Activated CD4-positive, CD25-positive, alpha-beta regulatory T cell treated with anti-CD3 and anti-CD28 coated beads, Interleukin-2, amount 50 U/mL, for 16 hours (primary cell): Measurements from ENCODE around the gene MRPS31.

Experiments
- DNase-seq: peaks from one replicate; pipeline ENCODE4 v3.0.0-alpha.2; 2020; ENCODE audit warnings: low read depth, low spot score

MRPS31 gene

GRCh38 chr13:40770934-40771618 is at the start of gene MRPS31:
Gene MRPS31 (minus strand): TSS chr13:40771190. CDS start chr13:40771136, 54 bp downstream.
- peak; percentile 89 for DNase-seq

- no peak for DNase-seq
Measured at GRCh38 chr13:40819797-40820315, 48.9 kb upstream of the MRPS31 start.

DNA sequence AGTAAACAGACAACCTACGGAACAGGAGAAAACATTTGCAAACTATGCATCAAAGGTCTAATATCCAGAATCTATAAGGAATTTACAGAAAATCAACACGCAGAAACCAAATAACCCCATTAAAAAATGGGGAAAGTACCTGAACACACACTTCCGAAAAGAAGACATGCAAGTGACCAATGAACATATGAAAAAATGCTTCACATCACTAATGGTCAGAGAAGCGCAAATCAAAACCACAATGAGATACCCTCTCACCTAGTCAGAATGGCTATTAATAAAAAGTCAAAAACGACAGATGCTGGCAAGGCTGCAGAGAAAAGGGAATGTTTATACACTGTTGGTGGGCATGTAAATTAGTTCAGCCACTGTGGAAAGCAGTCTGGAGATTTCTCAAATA is 47.9 kb upstream of the MRPS31 start:
- no peak for DNase-seq

GRCh38 chr13:40814803-40815202 is 43.8 kb upstream of the MRPS31 start:
- DNase-seq, result no peak

GRCh38 chr13:40813667-40814454 is 42.9 kb upstream of the MRPS31 start:
- no peak for DNase-seq

DNA sequence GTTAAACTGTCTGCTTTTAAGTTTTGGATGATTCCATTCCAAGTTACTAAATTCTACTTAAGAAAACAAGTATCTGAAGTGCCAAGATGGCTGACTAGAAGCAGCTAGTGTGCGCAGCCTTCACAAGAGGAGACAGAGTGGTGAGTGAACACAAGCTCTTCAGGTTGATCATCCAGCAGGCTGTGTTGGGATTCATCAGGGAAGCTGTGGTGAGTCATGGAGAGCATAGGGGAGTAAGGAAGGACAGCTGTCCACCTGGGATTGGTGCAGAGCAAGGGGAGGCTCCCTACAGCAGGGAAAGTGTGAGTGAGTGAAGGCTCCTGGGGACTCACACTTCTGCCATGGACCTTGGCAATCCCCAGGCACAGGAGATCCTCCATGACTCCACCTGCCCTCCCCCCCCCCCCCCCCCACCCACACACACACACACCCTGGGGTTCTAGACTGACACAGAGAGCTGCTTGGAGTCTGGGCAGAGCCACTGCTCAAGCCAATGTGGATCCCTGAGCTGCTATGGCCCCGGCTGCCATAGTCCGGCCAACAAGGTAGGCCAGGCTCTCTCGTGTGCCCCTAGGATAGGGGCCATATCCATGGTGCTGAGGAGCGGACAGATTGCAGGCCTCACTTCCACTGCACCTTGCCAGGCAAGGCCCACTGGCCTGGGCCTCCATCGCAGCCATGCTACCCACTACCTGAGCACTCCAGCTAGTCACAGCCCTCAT is 41.9 kb upstream of the MRPS31 start:
- DNase-seq, result no peak

DNA sequence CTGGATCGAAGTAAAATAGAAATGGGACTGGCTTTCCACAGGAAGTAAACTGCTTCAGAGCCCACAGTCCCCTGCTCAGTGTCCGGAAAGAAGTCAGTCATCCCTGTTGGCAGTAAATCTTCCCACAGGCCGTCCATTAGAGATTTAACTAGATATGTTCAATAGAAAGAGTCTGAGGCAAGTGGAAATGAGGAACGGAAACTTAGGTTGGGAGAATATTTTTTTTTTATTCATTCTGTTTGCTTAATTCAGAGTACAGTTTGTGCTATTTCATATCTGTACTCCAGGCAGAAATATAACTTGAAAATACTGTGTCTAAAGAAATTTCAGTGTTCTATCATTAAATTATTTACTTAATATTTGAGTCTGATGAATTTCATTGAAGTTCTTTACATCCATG is 41.1 kb upstream of the MRPS31 start:
- DNase-seq, result no peak

DNA sequence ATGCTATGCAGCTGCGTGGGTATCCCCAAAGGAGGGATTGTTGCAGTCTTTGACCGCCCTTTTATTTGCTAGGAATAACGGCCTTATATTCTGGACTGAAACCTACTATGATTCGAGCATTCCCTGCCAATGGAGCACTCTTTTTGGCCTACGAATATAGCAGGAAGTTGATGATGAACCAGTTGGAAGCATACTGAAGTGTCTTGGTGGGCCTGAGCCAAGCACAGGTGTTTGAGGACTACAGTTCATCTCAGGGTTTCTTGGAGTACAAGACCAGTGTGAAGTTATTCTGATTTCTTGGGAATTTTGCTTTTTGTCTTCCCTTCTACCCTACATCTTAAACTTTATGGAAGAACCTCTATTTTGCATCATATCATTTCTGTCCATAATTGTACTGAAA is 38.5 kb upstream of the MRPS31 start:
- no peak for DNase-seq

DNA sequence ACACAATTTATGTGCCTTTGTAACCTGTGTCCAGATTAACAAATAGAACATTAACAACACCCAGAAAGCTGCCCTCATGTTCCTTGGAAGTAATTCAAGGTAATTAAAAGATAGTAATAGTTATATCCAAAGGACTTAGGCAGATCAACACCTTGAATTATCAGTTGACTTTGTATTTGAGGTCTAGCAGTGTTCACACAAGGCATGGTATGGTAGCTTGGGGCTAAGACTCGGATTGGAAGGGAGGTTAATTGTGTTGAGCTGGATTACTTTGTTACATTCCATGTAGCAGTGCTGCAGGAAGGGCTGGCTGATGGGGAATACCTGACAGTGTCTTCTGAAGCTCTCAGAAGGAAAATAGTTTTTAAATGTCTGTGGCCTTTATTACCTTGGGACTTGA is 35.3 kb upstream of the MRPS31 start:
- no peak for DNase-seq

DNA sequence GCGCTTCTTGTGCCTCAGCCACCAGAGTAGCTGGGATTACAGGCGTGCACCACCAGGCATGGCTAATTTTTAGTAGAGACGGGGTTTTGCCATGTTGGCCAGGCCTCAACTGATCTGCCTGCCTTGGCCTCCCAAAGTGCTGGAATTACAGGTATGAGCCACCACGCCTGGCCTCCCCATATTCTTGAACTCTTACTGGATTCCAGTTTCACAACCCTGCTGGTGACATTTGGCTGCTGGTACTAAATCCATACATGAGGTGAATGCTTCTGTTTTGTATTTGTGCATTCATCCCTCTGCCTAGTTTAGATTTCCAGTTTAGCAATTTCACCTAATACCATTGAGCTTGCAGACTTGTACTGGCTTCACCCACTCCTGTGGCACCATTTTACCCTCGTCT is 32.3 kb upstream of the MRPS31 start:
- DNase-seq, result no peak

GRCh38 chr13:40801255-40802217 is 30.5 kb upstream of the MRPS31 start:
- no peak for DNase-seq

GRCh38 chr13:40800559-40800958 is 29.6 kb upstream of the MRPS31 start:
- DNase-seq, result no peak

- DNase-seq, result no peak
Measured at GRCh38 chr13:40799508-40799907, 28.5 kb upstream of the MRPS31 start.

- no peak for DNase-seq
Measured at GRCh38 chr13:40798380-40798779, 27.4 kb upstream of the MRPS31 start.

DNA sequence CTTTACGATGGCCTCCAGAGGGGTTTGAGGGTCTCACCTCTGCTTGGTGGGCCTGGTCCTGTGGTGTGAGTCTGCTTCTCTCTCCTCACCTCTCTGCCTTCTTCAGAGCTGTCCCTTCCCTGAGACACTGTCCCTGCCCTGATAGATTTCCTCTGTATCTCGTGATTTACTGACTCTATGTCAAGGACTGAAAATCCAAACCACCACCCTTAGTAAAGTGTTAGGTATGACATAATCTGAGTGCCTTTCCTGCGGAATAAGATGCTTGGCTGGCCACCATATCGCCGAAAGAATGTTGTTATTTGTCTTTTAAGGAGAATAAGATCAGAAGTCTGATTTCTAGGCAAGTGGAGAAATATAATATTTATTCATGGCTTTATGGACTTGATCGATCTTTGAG is 25.7 kb upstream of the MRPS31 start:
- no peak for DNase-seq

GRCh38 chr13:40794414-40795368 is 23.7 kb upstream of the MRPS31 start:
- DNase-seq, result no peak

DNA sequence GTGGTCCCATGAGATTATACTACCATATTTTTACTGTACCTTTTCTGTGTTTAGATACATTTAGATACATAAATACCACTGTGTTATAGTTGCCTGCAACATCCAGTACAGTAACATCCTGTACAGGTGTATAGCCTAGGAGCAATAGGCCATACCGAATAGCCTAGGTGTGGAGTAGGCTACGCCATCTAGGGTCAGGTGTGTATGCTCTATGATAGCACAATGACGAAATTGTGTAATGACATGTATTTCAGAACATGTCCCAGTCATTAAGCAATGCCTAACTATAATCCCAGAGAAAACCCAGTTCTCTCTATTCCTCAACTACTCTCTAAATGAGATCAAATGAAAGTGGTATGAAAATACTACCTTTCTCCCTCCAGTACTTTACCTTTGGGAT is 22.3 kb upstream of the MRPS31 start:
- no peak for DNase-seq

GRCh38 chr13:40792284-40793051 is 21.5 kb upstream of the MRPS31 start:
- DNase-seq, result no peak

DNA sequence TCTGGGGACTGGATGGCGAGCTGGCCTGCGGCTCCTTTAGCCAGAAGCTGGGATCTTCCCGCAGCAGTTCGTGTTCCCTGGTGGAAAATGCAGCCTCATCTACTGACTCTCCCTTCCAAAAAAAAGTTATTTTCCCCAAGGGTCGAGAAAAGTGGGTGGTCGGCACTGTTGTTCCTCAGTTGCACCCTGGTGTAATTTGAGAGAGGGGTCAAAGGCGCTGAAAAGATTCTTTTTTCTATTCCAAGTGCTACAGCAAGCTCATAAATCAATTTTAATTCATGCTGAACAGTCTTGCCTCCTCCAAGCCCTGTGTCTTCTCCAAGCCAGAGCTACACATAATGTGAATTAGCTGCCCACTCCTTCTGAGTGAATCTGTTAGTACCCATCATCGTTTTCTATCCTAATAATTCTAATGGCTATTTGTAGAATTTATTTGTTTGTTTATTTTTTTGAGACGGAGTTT is 19.2 kb upstream of the MRPS31 start:
- DNase-seq, result no peak
